Endothelial cell (in vitro differentiated cells): ENCODE measurements around the gene FOXRED2. TPM values are rescaled to one million over a fixed set of nuclear protein-coding genes. Genes with fewer than 3 reads are reported as not detected.

Source experiments
- DNase-seq: peaks from one replicate; pipeline ENCODE4 v3.0.0; 2021; ENCODE audit warnings: low spot score
- H3K27ac Mint-ChIP-seq: one replicate; pipeline ENCODE4 v1.8.0; 2021; ENCODE audit warnings: mixed read lengths, inconsistent platforms; ENCODE audit not compliant: unreplicated experiment
- H3K27me3 Mint-ChIP-seq: one replicate; pipeline ENCODE4 v1.8.0; 2021; ENCODE audit warnings: mild to moderate bottlenecking, moderate library complexity, mixed read lengths, inconsistent platforms; ENCODE audit not compliant: unreplicated experiment
- H3K36me3 Mint-ChIP-seq: one replicate; pipeline ENCODE4 v1.8.0; 2021; ENCODE audit warnings: mild to moderate bottlenecking, low read depth, mixed read lengths, inconsistent platforms; ENCODE audit not compliant: unreplicated experiment
- H3K4me1 Mint-ChIP-seq: one replicate; pipeline ENCODE4 v1.8.0; 2021; ENCODE audit warnings: mild to moderate bottlenecking, mixed read lengths, inconsistent platforms; ENCODE audit not compliant: unreplicated experiment
- H3K4me3 Mint-ChIP-seq: one replicate; pipeline ENCODE4 v1.8.0; 2021; ENCODE audit warnings: mild to moderate bottlenecking, mixed read lengths, inconsistent platforms; ENCODE audit not compliant: unreplicated experiment
- H3K9me3 Mint-ChIP-seq: one replicate; pipeline ENCODE4 v1.8.0; 2021; ENCODE audit warnings: mixed read lengths, inconsistent platforms; ENCODE audit not compliant: unreplicated experiment
- total RNA-seq: library from RNA; stranded (reverse); fragmentation: NEBNext Ultra II Directional; extraction: Animal tissue kit (Norgen Biotek cat#: 25700); gene quantifications from one replicate; pipeline ENCODE4 v1.2.1, GENCODE V29; 2021; ENCODE audit not compliant: unreplicated experiment
- TF ChIP-seq, protein P1 (sequence below): fragments of 200-600 bp; sonication (generic); IDR thresholded peaks from one replicate; pipeline ENCODE4 v1.5.0; 2021; ENCODE audit warnings: antibody characterized with exemption; ENCODE audit not compliant: unreplicated experiment

Gene FOXRED2
- total RNA-seq, 1 donor from 2014 or later, result 17.6 TPM

DNA sequence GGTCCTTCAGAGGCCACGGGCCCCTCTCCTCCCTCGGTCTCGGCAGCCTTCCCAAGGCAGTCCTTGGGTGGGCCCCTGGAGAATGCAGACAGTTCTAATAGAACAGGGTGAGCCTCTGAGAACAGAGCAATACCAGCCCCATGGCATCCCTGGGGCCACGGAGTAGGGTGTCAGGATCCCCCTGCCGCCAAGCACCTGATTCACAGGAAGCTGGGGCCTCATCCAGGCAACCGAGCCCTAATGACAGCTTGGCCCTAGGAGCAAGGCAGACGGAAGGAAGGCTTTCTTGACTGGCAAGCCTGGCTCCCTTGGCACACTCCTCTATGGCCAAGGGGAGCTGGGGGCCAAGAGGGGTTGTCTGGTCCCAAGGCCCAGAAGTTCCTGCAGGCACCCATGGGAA is 40.6 kb downstream of the FOXRED2 start:
- no peak overlapping the region for H3K27ac Mint-ChIP-seq

DNA sequence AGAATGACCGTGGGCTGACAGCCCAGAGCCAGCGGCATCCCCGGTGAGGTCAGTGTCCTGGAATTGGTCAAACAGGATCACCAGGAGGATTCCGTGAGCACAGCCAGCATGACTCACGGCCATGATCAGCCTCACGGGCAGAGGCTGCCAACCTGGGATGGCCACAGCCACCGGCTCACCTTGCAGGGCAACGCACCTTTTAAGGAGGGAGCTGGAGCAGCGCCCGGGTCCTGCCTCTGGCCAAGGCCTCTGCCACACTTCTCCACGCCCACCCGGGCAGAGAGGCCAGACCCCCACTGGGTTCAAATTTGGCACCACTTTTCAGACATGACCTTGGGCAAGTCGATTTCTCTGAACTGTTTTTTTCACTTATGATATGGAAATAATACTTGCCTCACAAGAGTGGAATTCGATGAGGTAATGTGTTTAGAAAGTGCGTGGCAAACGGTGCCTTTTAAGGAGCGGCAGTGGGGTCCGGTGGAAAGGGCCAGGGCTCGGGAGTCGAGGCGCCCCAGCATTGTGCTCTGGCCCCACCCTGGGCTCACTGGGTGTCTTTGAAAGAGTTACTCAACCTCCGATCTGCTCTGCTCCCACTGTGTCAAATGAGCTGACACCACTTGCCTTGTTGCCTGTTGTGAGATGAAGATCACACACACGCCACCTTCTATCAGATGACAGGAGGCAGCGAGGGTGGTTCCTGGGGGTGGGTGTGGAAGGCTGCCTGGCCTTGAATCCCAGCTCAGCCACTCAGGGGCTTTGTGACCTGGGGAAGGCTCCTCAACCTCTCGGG is 41.4 kb downstream of the FOXRED2 start:
- DNase-seq, result no peak
- TF ChIP-seq, protein P1, sequence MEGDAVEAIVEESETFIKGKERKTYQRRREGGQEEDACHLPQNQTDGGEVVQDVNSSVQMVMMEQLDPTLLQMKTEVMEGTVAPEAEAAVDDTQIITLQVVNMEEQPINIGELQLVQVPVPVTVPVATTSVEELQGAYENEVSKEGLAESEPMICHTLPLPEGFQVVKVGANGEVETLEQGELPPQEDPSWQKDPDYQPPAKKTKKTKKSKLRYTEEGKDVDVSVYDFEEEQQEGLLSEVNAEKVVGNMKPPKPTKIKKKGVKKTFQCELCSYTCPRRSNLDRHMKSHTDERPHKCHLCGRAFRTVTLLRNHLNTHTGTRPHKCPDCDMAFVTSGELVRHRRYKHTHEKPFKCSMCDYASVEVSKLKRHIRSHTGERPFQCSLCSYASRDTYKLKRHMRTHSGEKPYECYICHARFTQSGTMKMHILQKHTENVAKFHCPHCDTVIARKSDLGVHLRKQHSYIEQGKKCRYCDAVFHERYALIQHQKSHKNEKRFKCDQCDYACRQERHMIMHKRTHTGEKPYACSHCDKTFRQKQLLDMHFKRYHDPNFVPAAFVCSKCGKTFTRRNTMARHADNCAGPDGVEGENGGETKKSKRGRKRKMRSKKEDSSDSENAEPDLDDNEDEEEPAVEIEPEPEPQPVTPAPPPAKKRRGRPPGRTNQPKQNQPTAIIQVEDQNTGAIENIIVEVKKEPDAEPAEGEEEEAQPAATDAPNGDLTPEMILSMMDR, result no peak
- Mint-ChIP-seq H3K27me3 (peaks cover 3% of the 10 kb centered on the region), H3K36me3 (peaks cover 6% of the 10 kb centered on the region), H3K4me1 (peaks cover 6% of the 10 kb centered on the region), H3K27ac (no peak overlapping the region), H3K4me3 (no peak overlapping the region), H3K9me3 (no peaks in the 10 kb centered on the region)

More for the DNA sequence above, 40.6 kb downstream of the FOXRED2 start:
- Mint-ChIP-seq H3K36me3 (peaks cover 6% of the 10 kb centered on the region), H3K27me3 (peaks cover 3% of the 10 kb centered on the region), H3K9me3 (no peaks in the 10 kb centered on the region), H3K4me1 (peaks cover 4% of the 10 kb centered on the region), H3K4me3 (no peak overlapping the region)
- no peak for DNase-seq
- TF ChIP-seq, protein P1, result no peak

DNA sequence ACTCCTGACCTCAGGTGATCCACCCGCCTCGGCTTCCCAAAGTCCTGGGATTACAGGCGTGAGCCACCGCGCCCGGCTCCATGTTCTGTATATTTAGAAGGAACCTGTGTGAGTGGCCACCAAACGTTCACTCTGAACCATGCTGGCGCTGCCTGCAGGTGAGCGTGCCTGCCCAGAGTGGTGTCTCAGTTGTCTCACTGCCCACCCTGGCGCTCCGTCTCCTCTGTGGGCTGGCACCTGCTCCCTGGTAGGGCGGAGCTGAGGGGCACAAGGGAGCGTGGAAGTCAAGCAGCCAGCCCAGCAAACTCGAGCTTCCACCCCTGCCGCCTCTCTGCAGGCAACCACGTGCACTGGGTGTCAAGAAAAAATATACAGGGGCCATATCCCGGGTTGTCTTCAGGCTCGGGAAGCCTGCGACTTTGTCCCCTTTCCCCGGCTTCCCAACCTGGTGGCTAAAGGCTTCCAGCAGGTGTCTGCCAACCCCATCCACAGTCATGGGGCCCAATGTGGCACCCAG is 42.1 kb downstream of the FOXRED2 start:
- no peak overlapping the region for H3K4me3 Mint-ChIP-seq
- H3K9me3 Mint-ChIP-seq, result no peaks in the 10 kb centered on the region
- TF ChIP-seq, protein P1, result no peak
- H3K36me3 Mint-ChIP-seq, result peaks cover 6% of the 10 kb centered on the region
- H3K27me3 Mint-ChIP-seq, result peaks cover 3% of the 10 kb centered on the region
- no peak overlapping the region for H3K27ac Mint-ChIP-seq
- no peak for DNase-seq
- peaks cover 3% of the 10 kb centered on the region for H3K4me1 Mint-ChIP-seq

DNA sequence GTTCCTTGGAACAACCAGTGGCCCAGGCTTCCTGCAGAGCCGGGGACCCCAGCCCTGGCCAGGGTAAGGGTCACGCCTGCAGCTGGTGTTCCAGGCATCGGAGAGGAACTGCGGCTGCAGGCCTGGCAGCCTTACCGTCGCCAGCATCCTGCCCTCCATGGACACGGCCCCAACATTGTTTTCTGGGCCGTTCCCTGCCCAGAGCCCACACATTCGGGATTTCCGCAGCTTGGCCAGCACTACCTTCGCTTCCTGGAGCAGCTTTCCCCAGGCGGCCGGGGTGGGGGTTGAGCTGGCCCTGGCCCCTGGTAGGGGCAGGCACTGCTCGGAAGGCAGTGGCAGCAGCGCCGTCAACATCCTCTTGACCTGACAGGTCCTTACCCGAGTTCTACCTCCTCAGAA is 43.1 kb downstream of the FOXRED2 start:
- H3K27ac Mint-ChIP-seq, result no peak overlapping the region
- no peaks in the 10 kb centered on the region for H3K9me3 Mint-ChIP-seq
- peaks cover 6% of the 10 kb centered on the region for H3K36me3 Mint-ChIP-seq
- DNase-seq, result no peak
- H3K27me3 Mint-ChIP-seq, result peaks cover 3% of the 10 kb centered on the region
- no peak overlapping the region for H3K4me3 Mint-ChIP-seq
- TF ChIP-seq, protein P1, result no peak
- H3K4me1 Mint-ChIP-seq, result peaks cover 3% of the 10 kb centered on the region
